K562 (cell line): ENCODE measurements around the gene PDE4D. TPM values are rescaled to one million over a fixed set of nuclear protein-coding genes. Genes with fewer than 3 reads are reported as not detected.
A peak's percentile ranks its signal among the peaks of the same experiment; 100 is the strongest.

Source experiments
- ATAC-seq: fragments of 200-7000 bp; cut with Tn5 transposase; 3 replicates; pipeline ENCODE4 v1.9.1; 2020; ENCODE audit warnings: moderate library complexity
- BruUV-seq: library from RNA; stranded (reverse); fragments of 400-500 nt; replicated peaks from 2 replicates; lab custom pipeline; 2021; lab: Mats Ljungman, UMichigan
- CTCF ChIA-PET: fragments of 300-600 bp; formaldehyde crosslinking; extraction: SDS; loops from one replicate; lab custom pipeline; 2021; ENCODE audit warnings: low intra/inter-chr PET ratio; lab: Yijun Ruan, JAX
- POLR2A ChIA-PET: fragments of 300-600, 350-650 bp; sonication (Branson Sonifier 250); formaldehyde crosslinking; extraction: SDS; loops from one replicate; lab custom pipeline; 2021; ENCODE audit warnings: antibody characterized with exemption, inconsistent platforms; lab: Yijun Ruan, JAX
- DNase-seq, 4 experiments: peaks; one replicate each; pipeline versions ENCODE4 v3.0.0 to v3.0.0-alpha.2; 2011 to 2018; ENCODE audit warnings: low spot score in 3 of 4, mixed read lengths in 3 of 4; ENCODE audit errors: extremely low read depth in 1 of 4
- FAIRE-seq: peaks from 2 replicates; lab custom pipeline; 2011; peaks lifted over from hg19 to GRCh38; lab: Jason Lieb, UNC
- H2AFZ ChIP-seq: 2 replicates; pipeline ENCODE4 v1.6.0; 2011; ENCODE audit warnings: low read depth, low read length, control low read depth, inconsistent platforms
- H3K27ac ChIP-seq: fragments of 200-600 bp; 3 replicates; pipeline ENCODE4 v1.8.0; 2011; ENCODE audit warnings: low read depth, mild to moderate bottlenecking, control low read depth, inconsistent platforms, low read length, moderate library complexity, mixed read lengths; ENCODE audit errors: extremely low read depth
- H3K27me3 ChIP-seq, 2 experiments: fragments of 300-600 bp in 1 of 2; 2 replicates in 1 of 2; 3 replicates in 1 of 2; pipeline versions ENCODE4 v1.6.0 to v1.8.0; 2011; ENCODE audit warnings: inconsistent platforms in 2 of 2, low read length in 2 of 2, mild to moderate bottlenecking in 1 of 2, mixed read lengths in 1 of 2, moderate library complexity in 1 of 2; ENCODE audit not compliant: control insufficient read depth in 2 of 2, insufficient read depth in 2 of 2
- H3K36me3 ChIP-seq: fragments of 300-600 bp; 3 replicates; pipeline ENCODE4 v1.8.0; 2011; ENCODE audit warnings: mild to moderate bottlenecking, low read length, inconsistent platforms; ENCODE audit not compliant: control insufficient read depth, insufficient read depth
- H3K4me1 ChIP-seq, 2 experiments: fragments of 200-600 bp in 1 of 2; replicated peaks in 1 of 2; 2 replicates in 1 of 2; 3 replicates in 1 of 2; pipeline versions ENCODE4 v1.5.1 to v1.8.0; 2011; ENCODE audit warnings: inconsistent platforms in 2 of 2, low read length in 2 of 2, mild to moderate bottlenecking in 1 of 2, mixed read lengths in 1 of 2, moderate library complexity in 1 of 2; ENCODE audit not compliant: control insufficient read depth in 2 of 2, insufficient read depth in 2 of 2
- H3K4me2 ChIP-seq: 2 replicates; pipeline ENCODE4 v1.6.1; 2011; ENCODE audit warnings: low read length, control low read depth, inconsistent platforms, mixed read lengths; ENCODE audit not compliant: insufficient read depth
- H3K4me3 ChIP-seq: fragments of 200-600 bp; sonication (generic), shearing (Covaris generic); 2 replicates; pipeline ENCODE4 v1.5.1; 2016; ENCODE audit warnings: control low read depth, inconsistent platforms
- H3K79me2 ChIP-seq: fragments of 200-600 bp; 3 replicates; pipeline ENCODE4 v1.8.0; 2011; ENCODE audit warnings: low read length, inconsistent platforms; ENCODE audit not compliant: control insufficient read depth, insufficient read depth
- H3K9ac ChIP-seq, 2 experiments: 2 replicates each; pipeline versions ENCODE4 v1.6.0 to v1.6.1; 2011; ENCODE audit warnings: low read depth in 2 of 2, low read length in 2 of 2, control low read depth in 1 of 2, inconsistent platforms in 1 of 2, mild to moderate bottlenecking in 1 of 2, mixed read lengths in 1 of 2; ENCODE audit not compliant: insufficient read depth in 1 of 2
- H3K9me1 ChIP-seq: one replicate; pipeline ENCODE4 v1.6.0; 2011; ENCODE audit warnings: inconsistent platforms, mild to moderate bottlenecking, low read length, moderate library complexity; ENCODE audit not compliant: control insufficient read depth, insufficient read depth
- H3K9me3 ChIP-seq: replicated peaks from 2 replicates; pipeline ENCODE4 v1.5.1; 2011; ENCODE audit warnings: low read depth, low read length, inconsistent platforms; ENCODE audit not compliant: control insufficient read depth, insufficient read depth
- H4K20me1 ChIP-seq: replicated peaks from 2 replicates; pipeline ENCODE4 v1.6.1; 2011; ENCODE audit warnings: low read length, inconsistent platforms, mixed read lengths; ENCODE audit not compliant: control insufficient read depth, insufficient read depth
- ARID1B ChIP-seq: fragments of 450-650 bp; IDR thresholded peaks from 2 replicates; pipeline ENCODE4 v1.6.1; 2016; ENCODE audit warnings: antibody characterized with exemption, mild to moderate bottlenecking, inconsistent platforms
- ARID4B ChIP-seq: sonication (generic); formaldehyde crosslinking; IDR thresholded peaks from 2 replicates; pipeline ENCODE4 v1.8.0; 2022; ENCODE audit warnings: mild to moderate bottlenecking, missing genetic modification reagents
- C11orf30 ChIP-seq: fragments of 450-650 bp; IDR thresholded peaks from 2 replicates; pipeline ENCODE4 v1.6.1; 2016; ENCODE audit warnings: low read depth, mild to moderate bottlenecking
- HSF4 ChIP-seq: fragments of 250-450 bp; sonication (Bioruptor Pico); IDR thresholded peaks from 2 replicates; pipeline ENCODE4 v2.1.2; 2022; ENCODE audit warnings: mild to moderate bottlenecking, moderate library complexity, borderline replicate concordance
- MAFF ChIP-seq: IDR thresholded peaks from 2 replicates; pipeline ENCODE4 v1.6.1; 2012; ENCODE audit warnings: low read length, improper control_type of control experiment
- NCOA2 ChIP-seq, 2 experiments: fragments of 450-650 bp; IDR thresholded peaks; 2 replicates each; pipeline ENCODE4 v1.6.1; 2018; ENCODE audit warnings: mild to moderate bottlenecking in 2 of 2, moderate library complexity in 1 of 2; ENCODE audit not compliant: partially characterized antibody in 2 of 2
- NFRKB ChIP-seq: fragments of 450-650 bp; IDR thresholded peaks from 2 replicates; pipeline ENCODE4 v1.6.1; 2016; ENCODE audit warnings: low read depth
- PHB ChIP-seq: fragments of 250-450 bp; sonication (Bioruptor Pico); IDR thresholded peaks from 2 replicates; pipeline ENCODE4 v1.5.0; 2021
- PYGO2 ChIP-seq: fragments of 450-650 bp; IDR thresholded peaks from 2 replicates; pipeline ENCODE4 v1.6.1; 2016; ENCODE audit warnings: mild to moderate bottlenecking, missing genetic modification characterization, moderate library complexity, missing compliant biosample characterization
- SMARCB1 ChIP-seq: IDR thresholded peaks from 2 replicates; pipeline ENCODE4 v1.6.1; 2011; ENCODE audit warnings: improper control_type of control experiment, low read depth; ENCODE audit not compliant: insufficient read length
- TAF7 ChIP-seq: fragments of 450-650 bp; IDR thresholded peaks from 2 replicates; pipeline ENCODE4 v1.6.1; 2016; ENCODE audit warnings: missing genetic modification characterization, missing compliant biosample characterization
- ZNF277 ChIP-seq: fragments of 250-450 bp; sonication (Bioruptor Pico); IDR thresholded peaks from 2 replicates; pipeline ENCODE4 v1.8.0; 2022; ENCODE audit warnings: inconsistent platforms, mild to moderate bottlenecking, moderate library complexity, borderline replicate concordance
- WGBS: fragments of 100-300 bp; shearing (Covaris generic); methylation state at CpG from one replicate; pipeline ENCODE4 v1.1.6; 2016; ENCODE audit warnings: low coverage, mixed read lengths; ENCODE audit not compliant: insufficient coverage; ENCODE audit errors: missing lambda C conversion rate; 5-methylcytosine and 5-hydroxymethylcytosine counted together
- in situ Hi-C: fragments of 300-500 bp; cut with MboI; formaldehyde crosslinking; loops from 4 replicates; pipeline ENCODE4 v1.15.0; 2018; ENCODE audit warnings: inconsistent platforms, mixed read lengths
- intact Hi-C: fragments of 100-400 bp; cut with micrococcal nuclease; formaldehyde crosslinking; loops from 2 replicates; pipeline ENCODE4 v1.14.2; 2022
- polyA plus RNA-seq, 8 experiments: library from polyadenylated mRNA; depleted of rRNA in 4 of 8; stranded (reverse) in 5 of 8; unstranded in 3 of 8; fragments of >200 nt; fragmentation: Nextera tagmentation in 2 of 8; fragmentation: Illumina TruSeq in 1 of 8; extraction: Ambion mirVana in 2 of 8; extraction: Trizol in 1 of 8; gene quantifications; 2 replicates each; pipeline versions ENCODE4 v1.2.1 to v1.2.3, GENCODE V29; 2011 to 2014; ENCODE audit warnings: inconsistent platforms in 1 of 8, missing spikeins in 1 of 8
- total RNA-seq, 7 experiments: library from RNA; depleted of rRNA in 6 of 7; stranded (reverse); fragments of >200 nt in 6 of 7; fragmentation: Illumina TruSeq in 2 of 7; extraction: Trizol in 2 of 7; gene quantifications; 2 replicates each; pipeline versions ENCODE4 v1.2.1 to v1.2.3, GENCODE V29; 2011 to 2021; ENCODE audit warnings: low replicate concordance in 1 of 7
- TF ChIP-seq, protein P1 (sequence below): sonication (generic); formaldehyde crosslinking; IDR thresholded peaks from 2 replicates; pipeline ENCODE4 v1.9.0; 2022; ENCODE audit warnings: mild to moderate bottlenecking, missing genetic modification reagents

The PDE4D gene
- total and polyA plus RNA-seq, 9 of the 15 experiments (the other 6 are each of a cell fraction or from before 2014, with no cell fraction given): 0.04 to 0.46 (median 0.13) TPM

- Histone ChIP-seq H3K79me2 (no peaks in the 10 kb centered on the region), H3K9ac (no peak overlapping the region), H3K4me3 (no peak overlapping the region), H3K27me3 (no peaks in the 10 kb centered on the region), H4K20me1 (no peaks in the 10 kb centered on the region), H3K36me3 (no peaks in the 10 kb centered on the region), H2AFZ (no peak overlapping the region), H3K9me3 (no peaks in the 10 kb centered on the region; the same call in 1 of the 2 replicates), H3K4me1 (no peaks in the 10 kb centered on the region), H3K27ac (no peak overlapping the region), H3K4me2 (no peak overlapping the region), H3K9me1 (no peaks in the 10 kb centered on the region)
- BruUV-seq: no TSS peak
- no peak for ATAC-seq
- WGBS: 0% methylated on average over 4 of the region's 4 CpGs
- intact Hi-C loops (no loop called here), in situ Hi-C loops (no loop called here)
- no peak for FAIRE-seq
- CTCF ChIA-PET: no interaction called here
- no peak for DNase-seq
- POLR2A ChIA-PET: no interaction called here
- TF ChIP-seq NCOA2 (IDR thresholded peaks at IDR 0.05; ENCODE audit: partially characterized antibody in 2 of 2): no peak
- no peak for TF ChIP-seq ARID1B
- no peak for TF ChIP-seq HSF4 (CRISPR knock-in tag)
- TF ChIP-seq, protein P1, sequence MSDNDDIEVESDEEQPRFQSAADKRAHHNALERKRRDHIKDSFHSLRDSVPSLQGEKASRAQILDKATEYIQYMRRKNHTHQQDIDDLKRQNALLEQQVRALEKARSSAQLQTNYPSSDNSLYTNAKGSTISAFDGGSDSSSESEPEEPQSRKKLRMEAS (CRISPR knock-in tag): no peak
- TF ChIP-seq SMARCB1: no peak
- no peak for TF ChIP-seq PHB (CRISPR knock-in tag)
- no peak for TF ChIP-seq PYGO2 (tag)
- no peak for TF ChIP-seq ARID4B
- peak; percentile 34; the same call in 1 of the 2 replicates for TF ChIP-seq MAFF
- no peak for TF ChIP-seq ZNF277
- no peak for TF ChIP-seq NFRKB
- TF ChIP-seq C11orf30: peak; percentile 31; the same call in 1 of the 2 replicates
- TF ChIP-seq TAF7 (tag): no peak
These were observed 210.2 kb downstream of the PDE4D start for GRCh38 chr5:59683311-59683710.
